NOMO-1 (cell line): ENCODE results near the gene DOCK7.
"Not testable (repeated sequence)": the region's sequence is repeated elsewhere in the genome, so short reads cannot be mapped to it uniquely, and the experiment has no call there.

Source experiments
- DNase-seq, 2 experiments: peaks; one replicate each; lab custom pipeline; 2025; ENCODE audit not compliant: unreplicated experiment in 2 of 2; lab: John Stamatoyannopoulos, UW

DOCK7 gene, protein sequence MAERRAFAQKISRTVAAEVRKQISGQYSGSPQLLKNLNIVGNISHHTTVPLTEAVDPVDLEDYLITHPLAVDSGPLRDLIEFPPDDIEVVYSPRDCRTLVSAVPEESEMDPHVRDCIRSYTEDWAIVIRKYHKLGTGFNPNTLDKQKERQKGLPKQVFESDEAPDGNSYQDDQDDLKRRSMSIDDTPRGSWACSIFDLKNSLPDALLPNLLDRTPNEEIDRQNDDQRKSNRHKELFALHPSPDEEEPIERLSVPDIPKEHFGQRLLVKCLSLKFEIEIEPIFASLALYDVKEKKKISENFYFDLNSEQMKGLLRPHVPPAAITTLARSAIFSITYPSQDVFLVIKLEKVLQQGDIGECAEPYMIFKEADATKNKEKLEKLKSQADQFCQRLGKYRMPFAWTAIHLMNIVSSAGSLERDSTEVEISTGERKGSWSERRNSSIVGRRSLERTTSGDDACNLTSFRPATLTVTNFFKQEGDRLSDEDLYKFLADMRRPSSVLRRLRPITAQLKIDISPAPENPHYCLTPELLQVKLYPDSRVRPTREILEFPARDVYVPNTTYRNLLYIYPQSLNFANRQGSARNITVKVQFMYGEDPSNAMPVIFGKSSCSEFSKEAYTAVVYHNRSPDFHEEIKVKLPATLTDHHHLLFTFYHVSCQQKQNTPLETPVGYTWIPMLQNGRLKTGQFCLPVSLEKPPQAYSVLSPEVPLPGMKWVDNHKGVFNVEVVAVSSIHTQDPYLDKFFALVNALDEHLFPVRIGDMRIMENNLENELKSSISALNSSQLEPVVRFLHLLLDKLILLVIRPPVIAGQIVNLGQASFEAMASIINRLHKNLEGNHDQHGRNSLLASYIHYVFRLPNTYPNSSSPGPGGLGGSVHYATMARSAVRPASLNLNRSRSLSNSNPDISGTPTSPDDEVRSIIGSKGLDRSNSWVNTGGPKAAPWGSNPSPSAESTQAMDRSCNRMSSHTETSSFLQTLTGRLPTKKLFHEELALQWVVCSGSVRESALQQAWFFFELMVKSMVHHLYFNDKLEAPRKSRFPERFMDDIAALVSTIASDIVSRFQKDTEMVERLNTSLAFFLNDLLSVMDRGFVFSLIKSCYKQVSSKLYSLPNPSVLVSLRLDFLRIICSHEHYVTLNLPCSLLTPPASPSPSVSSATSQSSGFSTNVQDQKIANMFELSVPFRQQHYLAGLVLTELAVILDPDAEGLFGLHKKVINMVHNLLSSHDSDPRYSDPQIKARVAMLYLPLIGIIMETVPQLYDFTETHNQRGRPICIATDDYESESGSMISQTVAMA (N-terminal part only)

GRCh38 chr1:62687903-62688686 is at the start of gene DOCK7:
Gene DOCK7, minus strand, starts transcription at chr1:62688386. Its CDS starts 122 bp downstream, at chr1:62688264.
- DNase-seq, result peak; percentile 23 to 50

- DNase-seq, result no peak
Measured at GRCh38 chr1:62735491-62736171, 47.4 kb upstream of the DOCK7 start.

- DNase-seq, result no peak
Measured at GRCh38 chr1:62732331-62732730, 44.1 kb upstream of the DOCK7 start.

DNA sequence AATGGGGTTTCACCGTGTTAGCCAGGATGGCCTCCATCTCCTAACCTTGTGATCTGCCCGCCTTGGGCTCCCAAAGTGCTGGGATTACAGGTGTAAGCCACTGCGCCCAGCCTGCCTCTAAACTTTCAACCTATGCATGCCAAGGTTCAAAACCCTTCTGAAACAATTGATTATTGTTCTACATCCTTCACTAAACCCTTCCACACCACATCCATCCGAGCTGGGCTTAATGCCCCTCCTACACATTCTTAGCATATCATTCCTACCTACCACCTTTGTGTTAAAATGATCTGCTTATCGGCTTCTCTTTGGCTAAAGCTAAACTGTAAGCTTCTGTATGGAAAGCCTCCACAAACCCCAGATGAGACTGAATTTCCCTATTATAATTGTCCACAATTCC is 40.8 kb upstream of the DOCK7 start:
- no peak for DNase-seq

DNA sequence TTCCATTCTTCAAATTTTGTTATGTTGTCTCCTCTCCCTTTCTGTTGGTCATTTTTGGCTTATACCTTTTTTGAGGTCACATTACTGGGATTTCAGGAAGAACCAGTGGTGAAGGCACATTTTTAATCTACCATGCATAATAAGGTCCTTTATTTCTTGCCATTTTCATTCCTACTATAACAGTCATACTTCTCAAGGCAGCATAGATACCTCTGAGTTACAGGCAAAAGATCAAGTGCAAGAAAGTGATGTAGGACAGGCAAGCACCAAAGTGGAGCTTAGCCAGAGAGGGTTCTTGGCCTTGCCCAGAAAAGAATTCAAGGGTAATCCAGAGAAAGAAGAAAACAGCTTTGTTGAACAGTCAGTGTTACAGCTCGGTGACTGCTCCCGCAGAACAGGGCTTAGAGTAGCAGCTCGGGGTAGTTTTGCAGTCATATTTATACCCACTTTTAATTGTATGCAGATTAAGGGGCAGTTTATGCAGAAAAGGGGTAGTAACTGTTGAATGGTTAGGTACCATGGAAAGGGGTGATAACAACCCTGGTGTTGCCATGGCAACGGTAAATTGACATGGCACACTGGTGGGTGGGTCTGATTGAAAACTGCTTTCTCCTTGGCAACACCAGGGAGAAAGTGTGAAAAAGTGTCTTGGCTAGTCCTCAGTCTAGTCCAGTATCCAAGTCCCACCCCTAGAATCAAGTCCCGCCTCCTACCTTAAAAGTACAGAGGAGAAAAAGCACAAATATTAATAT is 39.6 kb upstream of the DOCK7 start:
- DNase-seq, result no peak

GRCh38 chr1:62726011-62726442 is 37.8 kb upstream of the DOCK7 start:
- no peak for DNase-seq

- no peak for DNase-seq
Measured at GRCh38 chr1:62725255-62725654, 37.1 kb upstream of the DOCK7 start.

- DNase-seq, result no peak
Measured at GRCh38 chr1:62724430-62724829, 36.2 kb upstream of the DOCK7 start.

GRCh38 chr1:62723883-62724282 is 35.7 kb upstream of the DOCK7 start:
- DNase-seq, result no peak

DNA sequence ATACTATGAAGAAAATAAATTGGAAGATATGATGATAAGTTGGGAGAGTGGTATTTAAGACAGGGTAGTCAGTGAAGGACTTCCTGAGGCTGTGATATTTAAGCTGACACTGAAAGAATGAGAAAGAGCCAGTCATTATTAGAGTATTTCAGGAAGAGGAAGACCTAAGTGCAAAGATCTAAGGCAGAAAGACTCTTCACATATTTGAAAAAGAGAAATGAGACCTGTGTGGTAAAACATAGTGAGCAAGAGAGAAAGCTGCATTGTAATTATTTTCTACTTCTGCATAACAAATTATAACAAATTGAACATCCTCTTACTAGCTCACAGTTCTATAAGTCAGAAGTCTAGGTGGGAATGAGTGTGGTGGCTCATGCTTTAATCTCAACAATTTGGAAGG is 34.6 kb upstream of the DOCK7 start:
- peak; percentile 26 to 86 for DNase-seq

- DNase-seq, result no peak
Measured at GRCh38 chr1:62720946-62721554, 32.9 kb upstream of the DOCK7 start.

DNA sequence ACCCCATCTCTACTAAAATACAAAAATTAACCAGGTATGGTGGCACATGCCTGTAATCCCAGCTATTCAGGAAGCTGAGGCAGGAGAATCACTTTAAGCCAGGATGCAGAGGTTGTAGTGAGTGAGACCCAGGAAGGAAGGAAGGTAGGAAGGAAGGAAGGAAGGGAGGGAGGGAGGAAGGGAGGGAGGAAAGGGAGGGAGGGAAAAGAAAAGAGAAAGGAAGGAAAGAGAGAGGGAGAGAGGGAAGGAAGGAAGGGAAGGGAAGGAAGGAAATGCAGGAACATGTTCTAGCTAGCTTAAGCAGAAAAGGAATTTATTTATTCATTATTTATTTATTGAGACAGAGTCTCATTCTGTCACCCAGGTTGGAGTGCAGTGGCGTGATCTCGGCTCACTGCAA is 30.2 kb upstream of the DOCK7 start:
- not testable (repeated sequence) for DNase-seq

- DNase-seq, result no peak
Measured at GRCh38 chr1:62717483-62717882, 29.3 kb upstream of the DOCK7 start.

- DNase-seq, result peak; percentile 33 to 57
Measured at GRCh38 chr1:62716397-62716796, 28.2 kb upstream of the DOCK7 start.

GRCh38 chr1:62712336-62713243 is 24.4 kb upstream of the DOCK7 start:
- no peak for DNase-seq

DNA sequence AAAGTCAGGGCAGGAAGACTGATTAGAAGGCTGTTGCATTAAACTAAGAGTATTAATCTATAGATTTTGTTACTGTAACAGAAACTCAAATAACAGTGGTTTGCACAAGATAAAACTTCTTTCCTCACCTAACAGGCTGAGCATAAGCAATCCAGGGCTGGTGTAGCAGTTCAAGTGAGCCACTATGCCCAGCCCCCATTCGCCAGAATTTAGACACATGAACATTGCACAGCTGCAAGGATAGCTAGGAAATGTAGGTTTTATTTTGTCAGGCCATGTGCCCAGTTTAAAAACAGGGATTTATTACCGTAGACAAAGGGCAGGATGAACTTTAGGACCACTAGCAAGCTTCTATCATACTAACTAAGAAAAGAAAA is 19.5 kb upstream of the DOCK7 start:
- DNase-seq, result no peak

- no peak for DNase-seq
Measured at GRCh38 chr1:62706985-62707743, 19.0 kb upstream of the DOCK7 start.
